Activated naive CD8-positive, alpha-beta T cell (primary cell): Measurements from ENCODE around the gene EIF4G1.

Experiments
- H3K27ac Mint-ChIP-seq: one replicate; pipeline ENCODE4 v1.8.0; 2021; ENCODE audit warnings: mixed read lengths
- H3K27me3 Mint-ChIP-seq: one replicate; pipeline ENCODE4 v1.8.0; 2021; ENCODE audit warnings: mixed read lengths
- H3K36me3 Mint-ChIP-seq: one replicate; pipeline ENCODE4 v1.8.0; 2021; ENCODE audit warnings: mixed read lengths
- H3K4me1 Mint-ChIP-seq: one replicate; pipeline ENCODE4 v1.8.0; 2021; ENCODE audit warnings: low read depth, mixed read lengths
- H3K4me3 Mint-ChIP-seq: one replicate; pipeline ENCODE4 v1.8.0; 2021; ENCODE audit warnings: mild to moderate bottlenecking, mixed read lengths
- H3K9me3 Mint-ChIP-seq: one replicate; pipeline ENCODE4 v1.8.0; 2021; ENCODE audit warnings: low read depth, mixed read lengths

Gene EIF4G1

GRCh38 chr3:184384342-184384741 lies 69.9 kb downstream of the EIF4G1 start:
- H3K36me3 Mint-ChIP-seq = no peaks in the 10 kb centered on the region
- H3K27ac Mint-ChIP-seq = no peak overlapping the region
- H3K4me3 Mint-ChIP-seq = no peak overlapping the region
- H3K27me3 Mint-ChIP-seq = peaks cover 12% of the 10 kb centered on the region
- H3K9me3 Mint-ChIP-seq = no peaks in the 10 kb centered on the region
- peaks cover 2% of the 10 kb centered on the region for H3K4me1 Mint-ChIP-seq
